GM12872 (cell line): ENCODE data around the gene NBPF3.

Experiments used
- CTCF ChIP-seq: IDR thresholded peaks from 3 replicates; pipeline ENCODE4 v1.5.1; 2011; ENCODE audit warnings: low read depth, mild to moderate bottlenecking, low read length, moderate library complexity; ENCODE audit not compliant: insufficient read depth

The NBPF3 gene

GRCh38 chr1:21524686-21525339, 84.9 kb downstream of the NBPF3 start:
- no peak for TF ChIP-seq CTCF

- no peak for TF ChIP-seq CTCF
These were observed 85.4 kb downstream of the NBPF3 start for GRCh38 chr1:21525340-21525717.

GRCh38 chr1:21526441-21526840, 86.5 kb downstream of the NBPF3 start:
- no peak for TF ChIP-seq CTCF

- TF ChIP-seq CTCF: no peak
These were observed 90.6 kb downstream of the NBPF3 start for GRCh38 chr1:21530368-21531016.

GRCh38 chr1:21531241-21531640, 91.3 kb downstream of the NBPF3 start:
- TF ChIP-seq CTCF: no peak

- TF ChIP-seq CTCF: no peak
These were observed 92.6 kb downstream of the NBPF3 start for GRCh38 chr1:21532496-21532895.

- no peak for TF ChIP-seq CTCF
These were observed 93.1 kb downstream of the NBPF3 start for GRCh38 chr1:21532992-21533534.
